GM12892 (cell line): ENCODE data around the gene ZNF619. TPM values are rescaled to one million over a fixed set of nuclear protein-coding genes. Genes with fewer than 3 reads are reported as not detected.

Source experiments
- DNase-seq: peaks from one replicate; pipeline ENCODE4 v3.0.0; 2011; ENCODE audit not compliant: insufficient read length
- FAIRE-seq: peaks from 2 replicates; lab custom pipeline; 2011; peaks lifted over from hg19 to GRCh38; lab: Jason Lieb, UNC
- POLR2A ChIP-seq: IDR thresholded peaks from 2 replicates; pipeline ENCODE4 v1.6.1; 2011; ENCODE audit warnings: low read depth, low read length, control low read depth
- POLR2AphosphoS5 ChIP-seq: IDR thresholded peaks from 2 replicates; pipeline ENCODE4 v1.6.1; 2011; ENCODE audit warnings: low read depth, low read length, control low read depth
- TAF1 ChIP-seq: IDR thresholded peaks from 2 replicates; pipeline ENCODE4 v1.6.1; 2011; ENCODE audit warnings: low read depth, mild to moderate bottlenecking, control low read depth, low read length, borderline replicate concordance
- polyA plus RNA-seq: library from polyadenylated mRNA; unstranded; fragments of >200 nt; gene quantifications from one replicate; pipeline ENCODE4 v1.2.1, GENCODE V29; 2012; ENCODE audit warnings: missing spikeins, inconsistent platforms; ENCODE audit not compliant: missing spikeins

The ZNF619 gene
- polyA plus RNA-seq, result 4.2 TPM

DNA sequence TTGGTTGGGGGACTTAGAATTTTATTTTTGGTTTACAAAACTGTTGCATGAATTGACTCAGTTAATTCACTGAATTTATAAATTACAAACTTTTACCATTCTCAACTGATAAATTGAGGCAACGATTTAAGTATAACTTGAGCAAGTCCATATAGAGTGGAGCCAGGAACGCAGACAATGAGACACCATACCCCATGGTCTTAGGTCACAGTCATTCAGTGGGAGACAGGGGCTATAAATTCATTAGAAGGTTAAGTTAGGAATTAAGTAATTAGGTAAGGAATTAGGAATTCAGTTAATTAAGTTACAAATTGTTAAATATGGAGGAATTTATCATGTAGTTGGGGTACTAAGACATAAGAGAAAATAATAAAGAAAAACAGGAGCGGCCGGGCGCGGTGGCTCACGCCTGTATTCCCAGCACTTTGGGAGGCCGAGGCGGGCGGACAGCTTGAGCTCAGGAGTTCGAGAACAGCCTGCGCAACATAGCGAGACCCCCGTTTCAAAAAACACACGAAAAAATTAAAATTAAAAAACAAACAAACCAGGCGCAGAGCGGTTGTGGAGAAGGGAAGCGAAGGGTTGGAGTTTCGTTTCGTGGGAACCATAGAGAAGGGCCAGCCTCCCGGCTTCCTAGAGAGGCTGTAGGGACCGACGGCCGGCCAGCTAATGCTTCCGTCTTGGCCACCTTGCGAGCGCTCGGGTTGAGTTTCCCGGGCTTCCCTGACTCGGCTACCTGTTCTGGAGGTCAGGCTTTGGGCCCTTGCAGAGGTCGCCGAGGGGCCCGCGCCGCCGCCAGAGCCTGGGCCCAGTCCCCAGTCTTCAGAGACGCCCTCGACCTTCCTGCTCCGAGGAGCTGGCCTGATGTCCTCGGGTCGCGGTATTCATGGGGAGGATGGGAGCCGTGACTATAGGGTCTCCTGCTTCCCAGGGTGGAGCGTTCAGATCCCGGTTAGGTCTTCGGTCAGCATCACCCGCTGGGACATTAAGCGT is at the start of gene ZNF619:
Gene ZNF619 (plus strand): TSS at position 645 of the 993 bp plus-strand sequence. CDS start 858 bp downstream, outside the sequence.
- DNase-seq (peak; percentile 69), FAIRE-seq (no peak)
- TF ChIP-seq POLR2A (peak; percentile 63; the same call in 1 of the 2 replicates), POLR2AphosphoS5 (peak; percentile 48), TAF1 (peak; percentile 66)

DNA sequence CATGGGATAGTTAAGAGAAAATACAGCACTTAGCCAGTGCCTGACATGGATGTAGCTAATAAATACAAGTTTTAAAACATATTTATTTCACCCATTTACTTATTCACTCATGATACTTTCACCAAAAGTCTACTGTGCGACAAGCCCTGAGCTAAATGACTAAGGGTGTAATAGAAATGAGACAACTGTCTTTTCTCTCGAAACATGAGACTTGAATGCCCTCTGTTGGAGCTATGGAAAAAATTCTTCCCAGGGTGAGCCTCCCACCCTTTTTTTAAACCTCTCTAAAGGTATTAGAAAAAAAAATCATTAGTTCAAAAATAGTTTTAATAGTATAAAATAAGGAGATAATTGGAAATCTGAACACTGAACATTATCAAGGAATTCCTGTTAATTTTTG is 44.1 kb upstream of the ZNF619 start:
- no peak for TF ChIP-seq TAF1
- no peak for TF ChIP-seq POLR2A
- no peak for TF ChIP-seq POLR2AphosphoS5
- no peak for FAIRE-seq
- no peak for DNase-seq

DNA sequence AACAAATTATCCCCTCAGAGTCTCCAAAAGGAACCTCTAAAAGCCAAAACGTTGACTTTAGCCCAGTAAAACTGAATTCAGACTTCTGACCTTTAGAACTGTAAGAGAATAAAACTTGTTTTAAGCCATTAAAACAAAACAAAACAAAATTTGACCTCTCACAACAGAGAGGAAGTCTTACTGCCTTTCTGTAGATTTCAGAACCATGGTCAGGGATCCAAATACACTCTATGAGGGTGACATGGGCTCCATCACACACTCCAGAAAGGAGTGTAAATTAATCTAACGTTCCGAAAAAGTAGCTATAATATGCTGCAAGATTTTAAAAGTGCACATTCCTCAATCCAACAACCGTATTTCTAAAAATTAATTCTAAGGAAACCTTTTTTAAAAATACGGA is 39.0 kb upstream of the ZNF619 start:
- DNase-seq (no peak), FAIRE-seq (no peak)
- no peak for TF ChIP-seq TAF1
- TF ChIP-seq POLR2A, result no peak
- no peak for TF ChIP-seq POLR2AphosphoS5

DNA sequence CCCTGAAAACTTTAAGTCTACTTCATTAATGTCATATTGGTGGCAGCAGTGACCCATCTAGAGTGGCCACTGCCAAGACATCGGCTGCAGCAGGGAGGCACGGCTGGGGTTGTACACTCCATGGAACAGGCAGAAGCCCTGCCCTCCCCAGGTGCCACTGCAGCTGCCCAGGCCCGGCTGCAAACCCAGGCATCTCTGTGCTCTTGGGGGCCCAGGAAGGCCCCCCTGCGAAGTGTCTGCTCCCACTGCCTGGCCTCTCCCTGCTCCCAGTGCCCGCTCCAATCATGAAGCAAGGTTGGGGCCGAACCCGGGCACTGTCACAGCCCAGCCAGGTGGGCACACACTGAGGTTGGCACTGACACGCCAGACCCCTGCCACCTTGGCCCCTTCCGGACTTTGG is 31.9 kb upstream of the ZNF619 start:
- DNase-seq, result no peak
- TF ChIP-seq TAF1 (no peak), POLR2AphosphoS5 (no peak), POLR2A (no peak)
- FAIRE-seq, result no peak

DNA sequence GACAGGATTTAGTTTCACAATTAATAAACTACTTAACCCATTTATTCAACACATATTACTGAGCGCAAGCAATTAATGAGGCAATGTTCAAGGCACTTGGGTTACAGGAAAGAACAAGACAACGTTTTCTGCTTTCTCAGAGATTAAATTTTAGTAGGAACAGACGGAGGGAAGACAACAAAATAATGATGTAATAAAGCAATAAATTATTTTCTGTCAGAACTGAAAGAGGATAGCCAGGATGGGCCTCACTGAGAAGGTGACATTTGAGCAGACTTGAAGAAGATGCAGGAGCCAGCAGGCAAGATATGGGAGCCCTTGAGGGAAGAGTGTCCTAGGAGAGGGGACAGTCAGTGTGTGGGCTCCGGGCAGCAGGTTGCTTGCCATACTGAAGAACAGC is 31.0 kb upstream of the ZNF619 start:
- FAIRE-seq (no peak), DNase-seq (no peak)
- TF ChIP-seq POLR2A (no peak), TAF1 (no peak), POLR2AphosphoS5 (no peak)

DNA sequence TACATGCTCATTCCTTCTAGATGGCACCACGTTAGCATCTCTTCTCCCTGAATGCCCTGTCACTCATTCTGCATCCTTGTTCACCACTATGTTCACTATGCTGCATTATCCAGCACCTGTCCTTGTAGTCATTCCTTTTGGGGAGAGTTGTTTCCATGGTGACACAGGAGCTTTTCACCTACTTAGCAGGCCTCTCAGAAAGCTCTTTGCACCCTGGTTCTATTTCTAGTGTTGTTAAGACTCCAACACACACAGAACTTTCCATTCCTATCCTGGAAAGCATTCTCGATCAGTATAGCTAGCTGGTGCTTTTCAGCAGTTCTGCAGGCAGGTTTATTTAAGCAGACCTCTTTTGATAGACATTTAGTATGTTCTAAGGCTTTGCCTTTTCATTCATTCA is 26.5 kb upstream of the ZNF619 start:
- no peak for FAIRE-seq
- TF ChIP-seq POLR2A (no peak), TAF1 (no peak), POLR2AphosphoS5 (no peak)
- DNase-seq, result no peak

DNA sequence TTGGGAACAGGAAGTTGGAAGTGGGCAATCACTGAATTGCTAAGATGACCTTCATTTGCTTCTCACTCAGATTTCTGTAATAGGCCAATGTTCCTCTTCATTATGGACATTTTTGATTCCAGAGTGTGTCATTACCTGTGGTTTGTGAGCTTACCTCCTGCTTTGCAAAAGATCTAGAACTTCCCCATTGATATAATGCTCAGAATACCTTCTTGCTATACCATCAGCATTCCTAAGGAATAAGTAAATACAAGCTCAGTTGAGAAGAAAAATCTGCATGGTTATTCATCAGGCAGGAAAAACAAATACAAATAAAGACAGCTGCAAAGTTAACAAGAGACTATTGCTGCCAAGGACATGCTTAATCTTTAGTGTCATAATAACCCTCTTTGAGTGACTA is 25.4 kb upstream of the ZNF619 start:
- no peak for DNase-seq
- no peak for TF ChIP-seq POLR2A
- TF ChIP-seq POLR2AphosphoS5, result no peak
- TF ChIP-seq TAF1, result no peak
- no peak for FAIRE-seq

DNA sequence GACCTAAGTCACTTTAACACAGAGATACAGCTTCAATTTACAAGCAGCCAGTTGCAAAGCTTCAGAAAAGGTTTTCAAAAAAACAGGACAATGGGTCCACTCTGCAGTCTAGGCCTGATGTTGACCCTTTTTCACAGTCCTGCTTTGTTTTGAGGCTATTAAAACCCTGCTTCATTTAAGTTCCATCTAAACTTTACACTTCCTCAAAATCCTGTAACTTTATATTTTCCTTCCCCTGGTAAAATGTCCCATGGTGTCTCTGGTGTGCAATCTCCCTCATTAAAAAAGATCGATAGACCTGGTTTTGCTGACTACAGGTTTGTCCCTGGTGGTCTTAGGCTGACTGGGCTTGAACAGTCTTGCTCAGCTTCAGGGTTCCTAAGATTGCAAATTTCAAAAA is 24.9 kb upstream of the ZNF619 start:
- no peak for TF ChIP-seq TAF1
- TF ChIP-seq POLR2A, result no peak
- no peak for TF ChIP-seq POLR2AphosphoS5
- DNase-seq, result no peak
- no peak for FAIRE-seq

DNA sequence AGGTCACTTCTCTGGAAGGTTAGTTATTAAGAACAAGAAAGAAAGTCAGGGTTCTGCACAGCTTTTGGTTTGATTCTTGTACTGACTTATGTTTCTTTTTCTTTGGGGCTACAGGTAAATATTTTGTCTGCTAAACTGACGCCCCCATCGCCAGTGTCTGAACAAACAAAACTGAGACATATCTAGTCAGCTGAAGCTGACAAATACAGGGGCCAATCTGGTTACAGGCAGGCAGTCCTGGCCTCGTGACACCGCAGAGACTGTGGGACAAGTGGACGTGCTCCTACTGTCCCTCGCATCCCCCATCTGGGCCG is 24.4 kb upstream of the ZNF619 start:
- no peak for DNase-seq
- TF ChIP-seq POLR2AphosphoS5 (no peak), POLR2A (no peak), TAF1 (no peak)
- no peak for FAIRE-seq

DNA sequence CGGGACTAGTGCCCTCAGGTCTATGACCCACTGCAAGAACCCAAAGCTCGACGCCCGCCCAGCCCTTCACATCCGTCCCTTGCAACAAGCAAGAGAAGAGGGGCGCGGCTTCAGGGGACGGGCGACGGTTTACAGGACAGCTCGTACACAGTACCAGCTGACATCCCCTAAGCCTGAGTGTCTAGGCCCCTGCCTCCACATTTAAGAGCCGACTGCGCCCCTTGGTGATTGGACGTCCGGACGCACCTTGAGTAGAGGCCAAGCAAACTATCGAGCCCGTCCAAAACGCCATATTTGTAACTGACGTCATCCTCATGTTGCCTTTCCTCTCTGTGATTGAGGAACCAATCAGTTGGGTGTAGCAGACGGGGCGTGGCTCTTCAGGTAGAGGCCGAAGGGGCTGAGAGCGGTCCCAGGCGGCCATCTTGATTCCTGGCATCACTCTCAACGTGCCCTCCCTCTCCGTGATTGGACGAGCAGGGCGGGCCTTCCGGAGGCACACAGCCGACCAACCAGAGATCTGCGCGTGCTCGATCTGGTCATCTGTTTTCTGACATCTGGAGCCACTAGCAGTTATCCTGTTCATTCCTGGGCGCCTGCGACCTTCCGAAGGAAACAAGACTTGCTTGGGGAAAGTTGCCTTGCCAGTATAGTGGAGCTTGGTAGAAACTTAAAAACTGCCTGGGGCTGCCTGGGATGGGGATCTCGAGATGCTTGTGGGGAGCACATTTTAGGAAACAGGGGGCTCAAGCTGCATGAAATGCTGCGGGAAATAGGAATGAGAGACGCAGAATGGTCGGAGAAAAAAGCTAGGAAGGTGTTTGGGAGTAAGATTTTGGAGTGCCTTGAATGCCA is 23.8 kb upstream of the ZNF619 start:
- DNase-seq, result peak; percentile 89
- peak; percentile 99 for FAIRE-seq
- peak; percentile 81; the same call in 1 of the 2 replicates for TF ChIP-seq POLR2A
- TF ChIP-seq POLR2AphosphoS5, result peak; percentile 83
- TF ChIP-seq TAF1, result peak; percentile 76

DNA sequence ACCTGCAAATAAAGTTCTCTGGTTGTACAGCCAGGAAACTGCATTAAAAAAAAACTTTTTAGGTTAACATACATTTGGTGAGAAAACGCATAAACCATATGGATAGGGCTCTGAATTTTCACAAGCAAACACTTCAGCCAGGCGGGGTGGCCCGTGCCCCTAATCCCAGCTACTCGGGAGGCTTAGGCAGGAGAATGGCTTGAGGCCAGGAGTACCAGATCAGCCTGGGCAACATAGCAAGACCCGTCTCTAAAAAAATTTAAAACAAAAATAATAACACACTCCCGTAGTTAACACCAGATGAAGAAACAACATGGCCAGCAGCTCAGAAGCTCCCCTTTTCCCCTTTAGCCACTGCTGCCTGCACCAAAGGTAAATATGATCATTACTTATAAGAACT is 23.0 kb upstream of the ZNF619 start:
- TF ChIP-seq POLR2A, result no peak
- no peak for DNase-seq
- FAIRE-seq, result no peak
